DND-41 (cell line): ENCODE data around the gene OXT.

Experiments used
- EZH2 ChIP-seq: IDR thresholded peaks from 3 replicates; pipeline ENCODE4 v1.6.1; 2012; ENCODE audit warnings: borderline replicate concordance, low read depth, mild to moderate bottlenecking, moderate library complexity, low read length, inconsistent platforms; ENCODE audit not compliant: severe bottlenecking
- TF ChIP-seq, protein P1 (sequence below): IDR thresholded peaks from 2 replicates; pipeline ENCODE4 v1.5.1; 2012; ENCODE audit warnings: borderline replicate concordance, low read length, moderate library complexity, mild to moderate bottlenecking; ENCODE audit not compliant: poor library complexity, severe bottlenecking; ENCODE audit errors: extremely low read depth

DNA sequence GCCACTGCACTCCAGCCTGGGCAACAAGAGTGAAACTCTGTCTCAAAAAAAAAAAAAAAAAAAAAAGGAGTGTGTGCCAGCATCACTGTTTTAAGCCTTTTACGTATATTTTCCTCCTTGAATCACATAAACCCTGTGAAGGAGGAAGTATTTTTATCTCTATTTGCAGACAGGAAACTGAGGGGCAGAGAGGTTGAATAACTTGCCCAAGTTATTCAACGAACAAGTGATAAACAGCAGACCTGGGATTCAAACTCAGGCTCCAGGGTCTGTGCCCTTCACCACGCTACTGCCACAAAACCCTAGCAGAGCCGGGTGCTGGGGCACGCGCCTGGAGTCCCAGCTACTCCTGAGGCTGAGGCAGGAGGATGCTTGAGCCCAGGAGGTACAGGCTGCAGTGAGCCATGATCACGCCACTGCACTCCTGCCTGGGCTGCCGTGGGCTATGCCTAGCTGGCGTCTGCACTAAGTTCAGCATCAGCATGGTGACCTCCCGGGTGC lies 22.5 kb downstream of the OXT start:
- TF ChIP-seq, protein P1, sequence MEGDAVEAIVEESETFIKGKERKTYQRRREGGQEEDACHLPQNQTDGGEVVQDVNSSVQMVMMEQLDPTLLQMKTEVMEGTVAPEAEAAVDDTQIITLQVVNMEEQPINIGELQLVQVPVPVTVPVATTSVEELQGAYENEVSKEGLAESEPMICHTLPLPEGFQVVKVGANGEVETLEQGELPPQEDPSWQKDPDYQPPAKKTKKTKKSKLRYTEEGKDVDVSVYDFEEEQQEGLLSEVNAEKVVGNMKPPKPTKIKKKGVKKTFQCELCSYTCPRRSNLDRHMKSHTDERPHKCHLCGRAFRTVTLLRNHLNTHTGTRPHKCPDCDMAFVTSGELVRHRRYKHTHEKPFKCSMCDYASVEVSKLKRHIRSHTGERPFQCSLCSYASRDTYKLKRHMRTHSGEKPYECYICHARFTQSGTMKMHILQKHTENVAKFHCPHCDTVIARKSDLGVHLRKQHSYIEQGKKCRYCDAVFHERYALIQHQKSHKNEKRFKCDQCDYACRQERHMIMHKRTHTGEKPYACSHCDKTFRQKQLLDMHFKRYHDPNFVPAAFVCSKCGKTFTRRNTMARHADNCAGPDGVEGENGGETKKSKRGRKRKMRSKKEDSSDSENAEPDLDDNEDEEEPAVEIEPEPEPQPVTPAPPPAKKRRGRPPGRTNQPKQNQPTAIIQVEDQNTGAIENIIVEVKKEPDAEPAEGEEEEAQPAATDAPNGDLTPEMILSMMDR, result no peak
- TF ChIP-seq EZH2, result no peak
